GM12864 (cell line): ENCODE results near the gene SLC6A3.

ENCODE experiments used
- DNase-seq: peaks from one replicate; pipeline ENCODE4 v3.0.0-alpha.2; 2011; ENCODE audit warnings: low read depth
- H3K4me3 ChIP-seq: 2 replicates; pipeline ENCODE4 v1.5.1; 2011; ENCODE audit warnings: mild to moderate bottlenecking, low read depth, low read length, control low read depth
- CTCF ChIP-seq: IDR thresholded peaks from 2 replicates; pipeline ENCODE4 v1.5.1; 2011; ENCODE audit warnings: low read depth, mild to moderate bottlenecking, moderate library complexity, low read length, control low read depth, inconsistent platforms; ENCODE audit errors: missing control alignments

SLC6A3 gene

GRCh38 chr5:1390333-1390732, 54.9 kb downstream of the SLC6A3 start:
- no peak overlapping the region for H3K4me3 ChIP-seq

GRCh38 chr5:1388383-1388967, 56.8 kb downstream of the SLC6A3 start:
- no peak overlapping the region for H3K4me3 ChIP-seq
- TF ChIP-seq CTCF, result no peak
- DNase-seq, result no peak

More at GRCh38 chr5:1390333-1390732, 54.9 kb downstream of the SLC6A3 start:
- TF ChIP-seq CTCF, result no peak
- no peak for DNase-seq

- DNase-seq, result no peak
- no peak for TF ChIP-seq CTCF
- no peak overlapping the region for H3K4me3 ChIP-seq
These were observed 57.4 kb downstream of the SLC6A3 start for GRCh38 chr5:1387876-1388275.

GRCh38 chr5:1387059-1387755, 58.0 kb downstream of the SLC6A3 start:
- TF ChIP-seq CTCF, result no peak
- no peak overlapping the region for H3K4me3 ChIP-seq
- no peak for DNase-seq

GRCh38 chr5:1386274-1386717, 58.9 kb downstream of the SLC6A3 start:
- no peak for DNase-seq
- no peak for TF ChIP-seq CTCF
- peak overlapping the region; percentile 49 for H3K4me3 ChIP-seq

- no peak for DNase-seq
- TF ChIP-seq CTCF, result no peak
- H3K4me3 ChIP-seq, result peak overlapping the region; percentile 49
These were observed 59.6 kb downstream of the SLC6A3 start for GRCh38 chr5:1385395-1386273.
